VCaP (cell line): ENCODE results near the gene CFAP61.
A peak's percentile ranks its signal among the peaks of the same experiment; 100 is the strongest.
"Not testable (repeated sequence)": the region's sequence is repeated elsewhere in the genome, so short reads cannot be mapped to it uniquely, and the experiment has no call there.

Experiments used
- H3K27ac ChIP-seq: fragments of 450-650 bp; 2 replicates; pipeline ENCODE4 v1.5.1; 2017
- TF ChIP-seq, protein P1 (sequence below): fragments of 450-650 bp; conservative IDR thresholded peaks from 2 replicates; pipeline ENCODE4 v1.5.1; 2017; ENCODE audit warnings: mild to moderate bottlenecking, moderate library complexity

The CFAP61 gene, protein sequence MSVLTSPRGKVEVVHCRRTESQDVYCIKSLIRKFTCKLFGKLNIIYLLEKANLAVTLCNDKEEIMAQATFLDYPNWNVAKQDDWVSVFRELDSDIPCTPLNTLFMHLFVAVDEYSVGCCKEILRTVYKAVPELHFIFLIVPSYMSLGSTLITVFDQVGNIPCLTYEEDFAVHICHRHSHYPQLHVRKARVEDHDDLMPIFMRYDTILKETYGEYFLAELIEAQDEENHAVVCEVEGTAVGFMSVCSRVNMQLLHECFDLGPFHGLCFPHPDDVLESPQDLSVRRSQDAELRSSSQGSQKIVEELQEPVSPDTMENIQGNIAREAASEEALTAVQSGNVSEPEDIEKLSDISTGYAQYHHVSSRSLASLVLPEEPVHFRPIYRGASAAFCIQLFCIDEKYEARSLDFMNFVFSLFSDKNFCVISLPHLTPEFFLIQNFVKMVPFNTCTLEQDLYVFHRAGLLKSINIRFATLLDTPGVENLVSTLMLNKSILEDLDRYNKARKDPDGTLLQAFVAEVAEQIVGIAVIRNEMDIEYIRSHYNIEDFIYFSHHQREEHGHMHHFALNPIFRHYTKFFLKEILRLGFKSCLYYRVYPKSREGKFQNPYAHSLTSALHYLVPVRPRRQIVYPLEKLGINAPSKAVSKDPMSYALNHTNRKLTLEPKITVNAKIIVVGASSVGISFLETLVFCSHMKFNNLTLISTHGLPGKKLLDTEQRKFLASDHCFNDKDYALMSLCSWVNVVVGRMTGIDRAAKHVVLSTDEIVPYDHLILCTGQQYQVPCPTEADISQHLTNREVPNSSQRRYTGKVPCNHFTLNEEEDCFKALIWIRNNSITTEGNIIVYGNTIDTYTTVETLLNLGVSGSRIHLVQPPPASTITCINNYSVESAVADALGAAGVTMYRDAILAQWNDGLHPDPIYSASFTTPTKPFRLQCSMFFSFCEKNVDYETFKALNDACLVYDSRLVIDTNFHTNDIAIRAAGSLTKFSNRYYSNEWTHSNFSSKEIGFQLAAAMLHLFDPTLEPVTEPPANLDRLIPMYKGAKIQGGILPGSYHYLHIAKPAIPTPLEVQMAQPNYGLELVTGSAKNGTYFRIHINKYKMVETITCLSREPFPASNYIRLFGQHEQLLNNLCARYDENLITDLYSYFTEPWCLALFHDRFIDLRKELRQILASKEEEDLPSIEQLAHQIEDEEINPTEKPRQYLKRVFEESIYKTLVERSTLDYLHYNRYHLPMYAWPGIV

DNA sequence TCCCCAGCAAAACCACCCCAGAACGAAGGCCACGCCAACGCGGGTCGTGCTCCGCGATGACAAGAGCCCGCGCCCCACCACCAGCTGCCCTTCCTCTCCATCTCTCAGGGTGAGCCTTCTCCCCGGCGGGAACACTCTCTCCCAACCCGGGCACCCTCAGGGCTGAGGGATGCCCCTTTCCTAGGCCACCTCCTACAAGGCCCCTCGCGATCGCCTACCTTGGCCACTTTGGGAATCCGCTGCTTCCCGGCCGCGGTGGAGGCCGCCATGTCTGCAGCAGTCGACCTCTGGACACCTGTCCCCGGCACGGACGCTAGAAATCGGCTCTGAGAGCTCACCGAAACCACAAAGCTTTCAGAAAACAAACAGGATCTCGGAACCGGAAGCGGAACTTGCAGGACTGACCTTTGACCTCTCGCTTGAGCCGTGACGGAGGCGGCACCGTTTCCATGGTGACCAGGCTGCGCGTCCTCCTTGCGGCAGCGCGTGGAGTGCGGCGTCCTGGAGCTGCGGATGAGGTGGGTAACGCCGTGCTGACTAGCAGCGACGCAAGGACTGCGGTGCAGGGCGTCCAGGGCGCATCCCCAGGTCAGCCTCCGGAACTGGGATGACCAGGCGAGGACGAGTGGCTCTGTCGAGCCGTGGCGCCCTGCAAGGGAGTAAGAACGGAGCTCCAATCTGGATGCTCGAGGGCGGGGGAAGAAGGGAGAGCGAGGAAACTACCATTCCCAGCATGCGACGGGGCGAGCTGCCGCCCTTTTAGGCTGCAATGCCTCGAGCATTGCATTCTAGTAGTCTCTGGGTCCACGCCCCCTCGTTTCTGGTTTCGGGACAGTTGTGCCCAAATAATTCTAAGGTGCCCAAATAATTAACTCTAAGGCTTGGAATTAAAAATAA is at the start of gene CFAP61, which contains the start of gene CRNKL1:
CFAP61 (plus strand) TSS at position 459 of the 897 bp plus-strand sequence. CDS start 4,122 bp downstream, outside the sequence.
CRNKL1 (minus strand) TSS at position 393 of the 897 bp plus-strand sequence; CDS start at position 269, 124 bp downstream.
- peak within 1 kb of the TSS; percentile 96 for H3K27ac ChIP-seq
- TF ChIP-seq, protein P1, sequence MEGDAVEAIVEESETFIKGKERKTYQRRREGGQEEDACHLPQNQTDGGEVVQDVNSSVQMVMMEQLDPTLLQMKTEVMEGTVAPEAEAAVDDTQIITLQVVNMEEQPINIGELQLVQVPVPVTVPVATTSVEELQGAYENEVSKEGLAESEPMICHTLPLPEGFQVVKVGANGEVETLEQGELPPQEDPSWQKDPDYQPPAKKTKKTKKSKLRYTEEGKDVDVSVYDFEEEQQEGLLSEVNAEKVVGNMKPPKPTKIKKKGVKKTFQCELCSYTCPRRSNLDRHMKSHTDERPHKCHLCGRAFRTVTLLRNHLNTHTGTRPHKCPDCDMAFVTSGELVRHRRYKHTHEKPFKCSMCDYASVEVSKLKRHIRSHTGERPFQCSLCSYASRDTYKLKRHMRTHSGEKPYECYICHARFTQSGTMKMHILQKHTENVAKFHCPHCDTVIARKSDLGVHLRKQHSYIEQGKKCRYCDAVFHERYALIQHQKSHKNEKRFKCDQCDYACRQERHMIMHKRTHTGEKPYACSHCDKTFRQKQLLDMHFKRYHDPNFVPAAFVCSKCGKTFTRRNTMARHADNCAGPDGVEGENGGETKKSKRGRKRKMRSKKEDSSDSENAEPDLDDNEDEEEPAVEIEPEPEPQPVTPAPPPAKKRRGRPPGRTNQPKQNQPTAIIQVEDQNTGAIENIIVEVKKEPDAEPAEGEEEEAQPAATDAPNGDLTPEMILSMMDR: no peak

DNA sequence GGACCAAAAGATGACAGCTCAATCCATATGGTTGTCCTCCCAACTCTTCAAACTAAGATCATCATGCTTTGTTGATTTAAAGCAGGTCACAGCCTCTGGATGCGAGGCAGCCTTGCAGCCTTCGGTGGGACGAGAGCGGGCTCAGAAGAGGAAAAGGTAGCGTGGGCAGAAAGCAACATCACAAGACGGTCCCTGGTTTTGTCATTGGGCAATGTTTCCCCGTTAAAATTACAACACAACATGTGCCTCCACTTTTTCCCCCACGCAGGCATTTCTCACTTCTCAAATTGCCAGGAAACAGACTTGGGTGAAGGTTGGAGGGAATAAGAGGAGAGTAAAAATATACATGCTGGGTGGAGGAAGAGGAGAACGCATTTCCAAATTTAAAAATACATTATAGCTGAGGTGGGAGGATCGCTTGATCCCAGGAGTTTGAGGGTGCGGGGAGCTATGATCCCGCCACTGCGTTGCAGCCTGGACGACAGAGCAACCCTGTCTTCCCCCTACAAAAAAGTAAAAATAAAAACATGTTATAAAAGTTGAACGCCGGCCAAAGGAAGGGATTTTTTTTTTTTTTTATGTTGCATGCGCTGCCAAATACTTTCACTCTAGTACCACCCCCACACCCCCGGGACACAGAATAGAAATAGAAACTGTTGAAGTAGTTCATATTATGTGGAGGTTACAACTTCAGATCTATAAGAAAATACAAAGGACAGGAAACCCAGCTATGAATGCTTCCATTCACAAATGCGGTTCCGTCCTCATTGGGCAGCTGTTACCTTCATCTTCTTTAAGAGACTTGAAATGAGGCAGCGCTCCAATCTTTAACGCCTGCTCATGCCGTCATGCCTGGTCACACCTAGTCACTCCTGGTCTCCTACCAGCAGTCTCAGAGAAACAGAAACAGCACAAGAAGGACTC is 49.0 kb upstream of the CFAP61 start:
- no peak overlapping the region for H3K27ac ChIP-seq

DNA sequence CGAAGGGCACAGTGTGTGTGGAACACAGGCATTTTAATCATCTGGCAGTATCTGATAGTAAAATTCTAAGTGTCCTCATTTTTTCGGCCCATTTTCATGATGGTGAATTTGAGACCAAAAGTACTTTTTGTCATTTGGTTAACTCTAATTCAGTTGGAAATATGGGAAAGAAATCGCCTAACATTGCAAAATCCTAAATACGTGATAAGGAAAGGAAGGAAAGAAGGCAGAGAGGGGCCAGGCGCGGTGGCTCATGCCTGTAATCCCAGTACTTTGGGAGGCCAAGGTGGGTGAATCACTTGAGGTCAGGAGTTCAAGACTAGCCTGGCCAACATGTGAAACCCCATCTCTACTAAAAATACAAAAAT is 48.4 kb upstream of the CFAP61 start:
- H3K27ac ChIP-seq: not testable (repeated sequence)

More for the DNA sequence above, 49.0 kb upstream of the CFAP61 start:
- TF ChIP-seq, protein P1: no peak

DNA sequence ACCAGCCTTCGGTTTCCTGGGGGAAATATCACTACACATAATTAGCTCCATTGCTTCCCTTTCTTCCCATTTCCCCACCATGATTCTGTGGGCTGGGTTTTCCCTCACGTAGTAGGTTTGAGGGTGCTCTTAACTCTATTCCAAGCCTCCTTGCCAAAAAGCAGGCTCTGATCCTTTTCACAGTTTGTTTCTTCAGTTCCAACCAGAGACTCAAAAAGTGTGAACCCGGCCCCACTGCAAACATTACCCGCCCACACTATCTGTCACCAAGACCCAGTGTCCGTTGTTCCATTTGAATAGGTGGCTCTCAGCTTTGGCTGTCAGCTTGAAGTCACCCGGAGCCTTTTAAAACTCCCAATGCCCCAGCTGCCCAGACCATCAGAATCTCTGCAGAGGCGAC is 47.0 kb upstream of the CFAP61 start:
- TF ChIP-seq, protein P1: no peak
- no peak overlapping the region for H3K27ac ChIP-seq

DNA sequence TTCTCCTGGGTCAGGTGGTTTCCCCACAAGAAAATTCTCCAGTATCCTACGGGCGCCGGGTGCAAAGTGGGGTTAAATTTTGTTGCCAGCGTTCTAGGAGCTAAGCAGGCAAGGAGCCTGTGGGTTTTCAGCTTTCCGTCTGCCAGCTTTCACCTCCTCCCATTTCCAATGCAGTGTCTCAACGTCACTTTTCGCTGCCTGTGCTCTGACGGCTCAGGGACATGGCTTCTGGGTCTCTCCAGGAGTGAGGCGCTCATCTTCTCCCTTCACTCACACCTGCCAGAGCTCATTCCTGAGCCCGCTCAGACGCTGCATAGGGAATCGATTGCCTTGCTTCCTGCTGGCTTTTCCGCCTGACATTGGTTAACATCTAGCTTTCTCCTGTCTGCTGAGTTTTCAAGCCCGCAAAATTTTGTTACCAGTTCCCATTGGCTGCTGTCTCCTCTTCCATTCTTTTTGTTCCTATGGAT is 42.5 kb upstream of the CFAP61 start:
- TF ChIP-seq, protein P1: no peak
- H3K27ac ChIP-seq: peak overlapping the region; percentile 92

DNA sequence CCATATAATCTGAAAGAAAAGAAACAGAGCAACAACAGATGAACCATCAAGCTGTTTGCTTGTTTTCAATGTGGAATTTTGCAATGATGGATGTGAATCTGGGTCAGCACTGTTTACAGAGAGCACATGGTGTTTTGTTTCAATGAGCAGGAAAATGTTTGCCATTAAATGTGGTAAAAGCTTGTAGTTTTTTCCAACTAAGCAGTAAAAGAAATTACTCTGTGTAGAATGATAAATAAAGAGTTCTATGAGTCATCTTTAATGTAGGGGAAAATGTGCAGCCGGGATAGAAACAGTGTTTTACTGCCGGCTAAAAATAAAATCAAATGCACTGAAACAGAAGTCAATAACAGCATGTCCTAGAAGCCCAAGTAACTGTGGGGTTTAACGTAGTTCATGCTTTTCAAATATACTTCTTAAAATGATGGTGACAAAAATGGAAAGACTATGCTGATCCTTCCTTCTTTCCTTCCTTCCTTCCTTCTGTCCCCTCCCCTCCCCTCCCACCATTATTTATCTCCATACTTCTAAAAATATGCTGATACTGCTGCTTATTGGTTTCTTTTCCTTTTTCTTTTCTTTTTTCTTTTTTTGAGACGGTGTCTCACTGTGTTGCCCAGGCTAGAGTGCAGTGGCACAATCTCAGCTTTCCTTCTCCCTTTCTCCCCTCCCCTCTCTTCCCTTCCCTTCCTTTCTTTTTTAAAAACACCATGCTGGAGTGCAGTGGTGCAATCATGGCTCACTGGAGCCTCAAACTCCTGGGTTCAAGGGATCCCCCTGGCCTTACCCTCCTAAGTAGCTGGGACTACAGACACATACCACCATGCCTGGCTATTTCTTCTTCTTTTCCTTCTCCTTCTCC is 41.5 kb upstream of the CFAP61 start:
- TF ChIP-seq, protein P1: no peak
- H3K27ac ChIP-seq: peak overlapping the region; percentile 92
